ENCODE measurements around the gene SFT2D3.

The SFT2D3 gene

DNA sequence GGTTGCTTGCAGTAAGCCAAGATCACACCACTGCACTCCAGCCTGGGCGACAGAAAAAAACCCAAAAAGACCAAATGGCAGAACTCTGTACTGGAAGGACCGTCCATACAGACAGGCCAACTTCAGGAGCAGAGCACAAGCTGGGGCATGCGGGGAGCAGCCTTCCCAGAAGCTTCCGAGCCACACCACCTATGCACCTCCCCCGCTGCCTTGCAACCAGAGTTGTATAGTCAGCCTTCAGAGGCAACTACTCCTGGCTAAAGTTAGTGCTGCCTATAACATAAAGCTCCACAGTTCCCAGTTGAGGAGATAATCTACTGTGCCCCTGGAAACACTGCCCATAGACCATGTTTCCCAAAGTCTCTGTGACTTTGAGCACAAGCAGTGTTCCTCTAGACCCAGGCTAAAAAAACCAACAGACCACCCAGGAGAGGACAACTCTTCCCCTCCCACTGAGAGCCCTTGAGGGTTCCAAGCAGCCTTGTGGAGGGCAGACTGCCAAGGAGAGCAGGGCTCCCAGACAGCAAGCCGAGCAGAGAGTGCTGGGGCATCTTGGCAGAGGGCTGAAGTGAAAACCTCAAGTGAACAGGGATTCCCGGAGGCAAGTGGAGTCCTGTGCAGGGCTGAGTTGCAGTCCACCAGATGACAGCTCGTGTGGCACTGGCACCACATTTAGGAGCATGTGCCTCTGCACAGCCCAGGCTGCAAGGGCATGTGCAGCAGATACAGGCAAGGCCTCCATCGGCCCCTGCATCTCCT lies 6.8 kb downstream of the SFT2D3 start:
- DNase-seq (ENCODE audit: low read depth): no peak

DNA sequence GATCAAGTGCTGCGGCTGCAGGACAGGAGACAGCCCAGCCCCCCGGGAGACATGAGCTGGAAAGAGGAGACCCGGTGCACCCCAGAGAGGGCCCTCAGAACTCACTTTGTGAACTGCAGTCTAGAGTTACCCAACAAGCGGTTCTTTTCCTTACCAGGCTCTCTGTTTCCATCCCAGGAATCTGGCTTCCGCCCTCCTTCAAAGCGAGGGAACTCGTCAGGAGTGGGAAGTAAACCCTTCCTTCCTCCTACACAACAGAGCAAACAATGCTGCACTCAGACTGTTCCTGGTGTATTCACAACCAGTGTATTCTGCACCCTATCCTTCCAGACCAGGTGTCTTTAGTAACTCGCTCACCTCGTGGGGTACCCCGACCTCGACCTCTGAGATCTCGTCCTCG lies 8.0 kb downstream of the SFT2D3 start:
- no peak for DNase-seq (ENCODE audit: low read depth)

GRCh38 chr2:127712999-127713398 lies 11.7 kb downstream of the SFT2D3 start:
- no peak for DNase-seq (ENCODE audit: low read depth)

DNA sequence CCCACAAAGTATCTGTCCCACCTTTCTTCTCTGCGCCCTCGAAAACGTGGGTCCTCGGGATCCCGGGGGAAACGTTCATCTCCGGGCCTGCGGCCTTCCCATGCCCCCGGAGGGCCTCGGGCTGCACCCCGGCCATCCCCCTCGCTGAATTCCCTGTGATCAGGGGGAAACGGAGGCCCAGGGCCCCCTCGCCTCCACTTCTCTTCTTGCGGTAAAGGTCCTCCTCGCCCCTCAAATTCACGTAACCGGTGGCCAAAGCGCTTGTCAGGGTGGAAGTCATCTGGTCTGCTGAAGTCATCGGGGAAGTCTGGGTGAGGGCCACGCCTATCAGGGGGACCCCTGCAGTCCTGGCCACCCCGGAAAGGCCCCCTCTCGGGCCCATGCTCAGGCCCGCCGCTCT lies 12.3 kb downstream of the SFT2D3 start:
- no peak for DNase-seq (ENCODE audit: low read depth)

DNA sequence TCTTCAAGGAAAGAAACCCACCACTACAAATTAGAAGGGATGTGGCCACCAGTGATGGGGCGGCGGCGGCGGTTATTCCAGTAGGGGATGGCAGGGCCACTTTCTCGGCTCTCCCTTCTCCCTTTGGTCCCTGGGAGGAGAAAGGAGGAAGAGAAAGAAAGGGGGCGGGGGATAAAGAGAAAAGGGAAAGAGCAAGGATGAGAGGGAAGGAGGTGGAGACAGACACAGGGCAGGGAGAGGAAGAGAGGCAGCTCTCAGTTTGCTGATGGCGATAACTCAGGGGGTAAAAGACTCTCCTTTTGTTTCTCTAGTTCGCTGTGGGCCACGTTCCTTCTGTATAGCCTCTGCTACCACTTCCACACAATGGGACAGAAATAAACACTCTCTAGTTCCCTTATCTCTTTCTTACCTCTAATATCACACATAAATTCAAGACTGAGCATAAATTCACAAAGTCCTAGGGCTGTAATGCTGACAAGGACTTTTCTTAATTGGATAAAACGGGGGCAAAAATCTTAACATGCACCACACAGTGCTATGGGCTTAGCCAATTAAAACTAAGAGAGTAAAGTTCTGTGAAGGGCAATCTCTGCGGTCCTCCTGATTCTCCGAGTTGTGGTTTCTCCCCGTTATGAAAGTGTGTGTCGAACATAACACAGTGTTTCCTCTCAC lies 14.6 kb downstream of the SFT2D3 start:
- DNase-seq (ENCODE audit: low read depth): no peak

DNA sequence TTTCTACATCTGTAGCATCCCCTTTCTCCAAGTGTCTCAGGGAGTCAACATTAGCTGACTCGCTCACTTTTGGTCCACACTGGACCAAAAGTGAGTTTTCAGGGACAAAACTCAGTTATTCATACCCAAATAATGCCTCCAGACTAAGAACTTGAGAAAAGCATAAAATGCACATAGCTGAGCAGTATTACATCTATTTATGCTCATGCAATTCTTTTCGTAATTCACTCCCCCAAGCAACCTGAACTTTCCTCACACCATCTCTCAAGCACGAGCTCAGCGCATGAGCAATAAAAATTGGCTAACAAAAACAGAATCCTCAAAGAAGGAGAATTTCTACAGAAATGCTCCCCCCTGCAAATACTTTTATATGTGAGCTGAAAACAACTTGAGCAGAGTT lies 17.0 kb downstream of the SFT2D3 start:
- no peak for DNase-seq (ENCODE audit: low read depth)

GRCh38 chr2:127719301-127720218 lies 18.3 kb downstream of the SFT2D3 start:
- no peak for DNase-seq (ENCODE audit: low read depth)

- DNase-seq (ENCODE audit: low read depth): no peak
These were observed 20.1 kb downstream of the SFT2D3 start for GRCh38 chr2:127721311-127721977.

GRCh38 chr2:127721978-127722355 lies 20.7 kb downstream of the SFT2D3 start:
- DNase-seq (ENCODE audit: low read depth): no peak

DNA sequence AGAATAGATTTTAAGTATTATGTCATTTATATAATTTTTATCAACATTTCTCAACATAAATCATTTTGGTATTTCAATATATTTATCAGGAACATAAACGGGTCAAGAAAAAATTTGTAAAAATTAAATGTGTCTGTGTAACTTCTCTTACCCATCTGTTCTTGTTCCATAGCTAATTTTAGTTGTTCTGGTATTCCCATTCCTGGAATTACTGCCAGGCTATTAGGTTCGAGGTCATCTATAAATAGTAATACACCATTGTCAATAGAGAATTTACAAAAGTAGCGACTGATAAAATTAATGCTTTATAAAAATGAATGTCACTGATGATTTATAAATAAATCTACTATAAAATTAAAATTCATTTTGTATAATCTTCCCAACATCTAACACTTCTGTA lies 21.5 kb downstream of the SFT2D3 start:
- no peak for DNase-seq (ENCODE audit: low read depth)

DNA sequence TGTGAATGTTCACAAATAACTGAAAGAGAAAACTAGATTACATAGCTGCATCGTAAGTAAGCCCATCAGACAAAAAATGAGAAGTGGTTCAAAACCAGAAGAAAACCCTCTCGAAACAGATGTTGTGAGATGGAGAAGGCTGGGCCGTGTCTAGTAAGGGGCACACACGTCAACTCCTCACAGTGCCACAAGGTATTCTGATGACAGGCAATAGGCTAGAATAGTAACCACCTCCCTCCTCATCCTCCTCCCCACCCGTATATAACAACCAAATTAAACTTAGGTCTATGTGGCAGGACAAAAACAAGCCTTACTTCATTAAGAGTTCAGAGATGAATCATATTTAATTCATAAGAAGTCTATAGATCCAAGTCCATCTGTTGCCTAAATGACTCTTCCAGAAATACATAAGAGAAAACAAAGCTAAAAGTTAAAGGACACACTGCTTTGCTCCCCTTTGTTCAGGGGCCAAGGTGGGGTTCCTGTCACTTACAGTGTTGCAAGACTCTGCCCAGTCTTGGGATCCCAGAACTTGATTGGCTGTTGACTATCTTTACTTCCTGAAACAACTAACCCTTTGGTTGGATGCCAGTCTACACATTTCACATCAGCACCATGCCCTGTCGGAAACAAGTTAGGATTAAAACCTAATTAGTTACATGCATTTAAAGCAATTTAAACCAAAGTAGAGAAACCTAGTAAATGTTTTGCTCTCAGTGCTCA lies 25.0 kb downstream of the SFT2D3 start:
- no peak for DNase-seq (ENCODE audit: low read depth)

GRCh38 chr2:127733113-127733815 lies 32.0 kb downstream of the SFT2D3 start:
- no peak for DNase-seq (ENCODE audit: low read depth)

- DNase-seq (ENCODE audit: low read depth): no peak
These were observed 32.7 kb downstream of the SFT2D3 start for GRCh38 chr2:127733816-127734537.

DNA sequence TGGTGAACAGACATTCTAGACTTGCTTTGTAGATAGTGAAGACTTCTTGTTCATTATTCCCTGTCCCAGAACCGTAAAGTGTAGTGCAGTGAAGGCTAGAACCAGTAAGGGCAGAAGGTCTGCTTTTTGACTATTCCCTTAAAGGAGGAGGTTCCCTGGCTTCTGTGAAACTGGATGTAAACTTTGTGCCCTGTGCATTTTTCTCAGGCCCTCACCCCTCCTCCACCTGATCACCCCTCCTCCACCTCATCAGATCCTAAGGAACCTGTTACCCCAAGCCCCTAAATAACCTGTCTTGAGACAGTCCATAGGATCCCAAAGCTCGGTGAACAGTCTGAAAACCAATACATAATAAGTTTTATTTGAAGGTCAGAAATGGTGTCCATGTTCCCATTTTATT lies 33.7 kb downstream of the SFT2D3 start:
- no peak for DNase-seq (ENCODE audit: low read depth)

DNA sequence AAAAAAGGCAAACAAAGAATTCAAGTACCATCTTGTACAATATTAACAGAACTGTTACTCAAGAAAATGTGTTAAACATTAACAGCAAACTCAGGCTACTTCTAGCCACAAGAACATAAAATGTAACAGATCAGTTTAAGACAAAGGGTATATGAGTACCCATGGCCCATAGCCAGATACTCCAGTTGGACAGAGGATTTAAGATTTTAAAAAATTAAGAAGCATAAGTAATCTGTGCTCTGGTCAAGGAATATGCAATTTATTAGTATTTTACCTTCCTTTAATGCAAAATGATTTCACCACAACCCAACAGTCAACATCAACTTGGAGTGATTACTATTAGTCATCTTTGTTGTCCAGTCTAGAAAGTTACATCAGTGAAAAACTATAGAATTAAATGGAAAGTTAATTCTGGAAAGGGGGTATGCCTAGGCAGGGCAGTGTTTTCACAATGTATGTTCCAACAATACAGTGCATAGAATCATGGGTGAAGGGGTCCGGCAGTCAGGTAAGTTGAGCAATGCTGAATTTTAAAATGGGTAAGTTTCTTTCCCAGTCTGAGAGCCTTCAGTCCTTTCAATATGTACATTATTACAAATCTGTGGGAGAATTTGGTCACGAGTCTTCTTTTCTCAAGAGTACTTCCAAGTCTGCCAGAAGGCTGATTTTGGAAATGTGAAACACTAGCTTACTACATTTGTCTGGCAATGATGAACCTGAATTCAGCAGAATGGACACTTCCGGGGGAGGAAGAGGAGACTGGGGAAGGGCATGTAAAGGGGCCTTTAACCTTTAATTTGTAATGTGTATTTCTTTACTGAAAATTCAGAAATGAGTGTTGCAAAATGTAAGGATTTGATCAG lies 34.5 kb downstream of the SFT2D3 start:
- no peak for DNase-seq (ENCODE audit: low read depth)

DNA sequence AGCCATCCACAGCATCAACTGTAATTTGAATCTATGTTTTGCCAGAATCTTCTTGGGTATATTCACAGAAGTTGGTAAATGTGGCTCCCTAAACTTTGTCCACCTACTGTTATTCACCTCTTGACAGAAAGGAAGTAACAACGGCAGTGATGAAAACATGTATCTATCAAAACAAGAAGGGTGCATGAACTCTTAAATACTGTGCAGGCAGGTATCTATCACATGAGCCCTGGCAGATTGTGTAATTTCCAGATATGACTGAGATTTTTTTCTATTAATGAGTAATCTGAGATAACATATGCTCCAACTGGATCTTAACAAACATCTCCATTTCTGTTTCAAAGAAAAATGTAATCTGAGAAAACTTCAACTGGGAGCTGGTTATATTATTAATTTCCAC lies 36.6 kb downstream of the SFT2D3 start:
- no peak for DNase-seq (ENCODE audit: low read depth)

DNA sequence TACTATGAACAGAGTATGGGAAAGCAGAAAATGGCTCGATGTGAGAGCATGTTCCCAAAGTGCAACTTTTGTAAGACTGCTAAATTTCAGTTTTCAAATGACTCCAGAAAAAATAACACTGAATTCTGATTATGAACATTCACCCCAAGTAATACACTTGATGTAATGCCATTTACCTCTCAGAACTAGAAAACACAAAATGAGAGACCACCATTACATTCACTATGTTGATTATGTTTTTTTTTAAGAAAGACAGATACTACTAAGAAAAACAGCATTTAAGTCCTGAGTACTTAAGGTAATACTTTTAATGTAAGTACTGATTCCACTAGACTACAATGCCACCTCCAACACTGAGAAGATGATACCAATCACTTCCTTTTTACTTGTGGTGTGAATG lies 38.5 kb downstream of the SFT2D3 start:
- no peak for DNase-seq (ENCODE audit: low read depth)

- DNase-seq (ENCODE audit: low read depth): no peak
These were observed 39.5 kb downstream of the SFT2D3 start for GRCh38 chr2:127740665-127741288.

Measured in stimulated activated CD4-positive, alpha-beta T cell treated with anti-CD3 and anti-CD28 coated beads, Interleukin-2, amount 100 ng/mL, for 4 hours (primary cell).